Left renal pelvis (tissue), 4 donors: ENCODE data around the gene PROX2. TPM values are rescaled to one million over a fixed set of nuclear protein-coding genes. Genes with fewer than 3 reads are reported as not detected.

Experiments used
- DNase-seq, 4 donors: peaks; one replicate each; pipeline ENCODE4 v3.0.0-alpha.2; 2013; ENCODE audit warnings: low read depth in 4 of 4, low spot score in 3 of 4
- polyA plus RNA-seq, 4 donors: library from polyadenylated mRNA; unstranded; fragments of 120-200 nt; gene quantifications; one replicate each; pipeline ENCODE4 v1.2.1, GENCODE V29; 2013; ENCODE audit not compliant: insufficient read length in 4 of 4

The PROX2 gene
- polyA plus RNA-seq, 4 donors: 0.37 to 3.0 (median 0.83) TPM

- no peak for DNase-seq
These were observed 28.8 kb downstream of the PROX2 start for GRCh38 chr14:74846968-74847665.

- no peak for DNase-seq
These were observed 29.8 kb downstream of the PROX2 start for GRCh38 chr14:74846168-74846567.

DNA sequence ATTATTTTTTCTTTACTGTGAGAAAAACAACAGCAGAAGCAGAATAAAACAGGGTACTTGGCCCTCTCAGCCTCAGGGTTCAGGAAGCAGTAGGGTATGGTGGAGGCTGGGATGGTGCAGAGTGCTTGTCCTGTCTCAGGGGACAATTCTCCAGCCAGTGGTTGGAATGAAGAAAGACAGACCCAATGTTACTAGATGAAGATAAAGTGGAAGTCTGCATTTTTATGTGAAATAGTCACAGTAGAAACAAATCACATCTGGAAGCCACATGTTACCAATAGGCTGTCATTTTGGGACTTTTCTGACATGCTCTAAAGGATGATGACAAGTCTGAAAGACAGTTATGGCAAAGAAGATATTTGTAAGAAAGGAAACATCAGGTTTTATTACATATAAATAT, 32.3 kb downstream of the PROX2 start:
- DNase-seq: no peak

DNA sequence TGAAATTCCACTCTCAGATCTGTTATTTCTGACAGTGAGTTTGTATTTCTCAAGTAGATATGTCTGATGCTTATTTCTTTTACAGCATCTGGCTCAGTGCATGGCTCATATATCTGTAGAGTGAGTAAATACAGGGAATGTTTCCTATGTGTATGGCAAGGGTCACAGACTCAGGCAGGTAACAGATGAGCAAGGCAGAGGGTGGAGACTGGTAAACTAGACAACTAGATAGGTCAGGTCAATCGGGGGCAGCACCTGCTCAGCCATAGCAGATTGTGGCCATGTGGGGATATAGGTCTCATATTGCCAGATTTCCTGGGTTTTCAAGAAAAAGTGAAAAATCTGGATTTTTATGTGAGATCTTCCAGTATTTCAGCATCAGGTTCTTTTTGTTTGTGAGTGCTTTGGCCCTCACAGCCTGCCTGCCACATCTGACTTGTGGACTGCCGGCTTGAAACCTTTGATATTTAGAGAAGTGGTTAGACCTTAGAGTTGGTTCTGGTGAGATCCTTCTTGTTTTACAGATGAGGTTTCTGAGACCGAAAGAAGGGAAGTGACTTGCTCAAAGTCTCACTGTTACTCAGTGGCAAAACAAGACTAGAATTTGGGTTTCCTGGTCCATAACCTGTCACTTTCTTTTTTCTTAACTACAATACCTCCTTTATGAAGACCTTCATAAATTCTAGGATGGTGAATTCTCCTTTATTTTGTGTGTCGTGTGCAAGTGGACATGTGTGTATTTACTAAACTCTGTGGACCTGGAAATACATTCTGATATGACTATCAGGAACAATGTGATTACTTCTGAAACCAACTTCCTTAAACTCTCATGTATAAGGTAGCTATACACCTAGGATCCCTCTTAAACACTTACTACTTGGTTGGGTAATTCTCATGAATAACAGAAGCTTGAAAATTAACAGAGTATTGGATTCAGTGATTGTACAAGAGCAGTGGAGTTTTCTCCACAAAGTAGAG, 34.4 kb downstream of the PROX2 start:
- DNase-seq: no peak

- no peak for DNase-seq
These were observed 35.3 kb downstream of the PROX2 start for GRCh38 chr14:74840603-74841030.

DNA sequence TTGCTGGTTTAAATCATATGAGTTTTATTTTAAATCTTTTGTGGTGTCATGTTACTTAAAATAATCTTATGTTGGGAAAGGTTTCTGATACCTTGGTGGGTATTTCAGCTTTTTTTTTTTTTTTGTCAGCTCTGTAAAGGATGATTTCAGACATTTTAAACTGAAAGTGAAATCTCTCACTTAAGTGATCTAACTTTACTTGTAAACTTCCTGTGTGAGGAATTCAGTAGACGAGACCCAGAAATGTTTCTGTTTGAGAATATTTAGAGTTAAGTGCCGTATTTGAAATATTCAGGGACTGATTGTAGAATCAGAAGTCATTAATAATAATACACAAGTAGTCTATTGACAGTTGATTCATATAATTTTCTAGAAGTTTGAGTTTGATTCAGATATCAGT, 37.8 kb downstream of the PROX2 start:
- no peak for DNase-seq

- no peak for DNase-seq
These were observed 39.5 kb downstream of the PROX2 start for GRCh38 chr14:74836251-74836960.

- no peak for DNase-seq
These were observed 40.2 kb downstream of the PROX2 start for GRCh38 chr14:74835645-74836250.

GRCh38 chr14:74834692-74835392, 41.1 kb downstream of the PROX2 start:
- DNase-seq: no peak

DNA sequence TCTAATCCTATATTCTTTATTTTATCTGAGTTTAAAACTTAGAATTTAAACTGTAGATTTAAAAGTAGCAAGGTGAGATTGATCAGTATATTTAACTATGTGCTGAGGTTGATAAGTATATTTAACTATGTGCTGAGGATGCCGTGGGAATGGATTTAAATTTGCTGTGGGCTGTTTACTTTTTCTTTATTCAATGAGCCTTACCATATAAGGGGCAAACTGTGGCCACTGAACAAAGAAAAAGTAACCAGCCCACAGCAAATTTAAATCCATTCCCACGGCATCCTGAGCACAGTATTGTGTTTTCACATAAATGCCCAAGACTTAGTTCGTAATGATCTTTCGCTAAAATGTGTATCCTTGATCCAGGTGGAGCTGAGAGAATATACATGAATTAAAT, 43.1 kb downstream of the PROX2 start:
- DNase-seq: no peak

DNA sequence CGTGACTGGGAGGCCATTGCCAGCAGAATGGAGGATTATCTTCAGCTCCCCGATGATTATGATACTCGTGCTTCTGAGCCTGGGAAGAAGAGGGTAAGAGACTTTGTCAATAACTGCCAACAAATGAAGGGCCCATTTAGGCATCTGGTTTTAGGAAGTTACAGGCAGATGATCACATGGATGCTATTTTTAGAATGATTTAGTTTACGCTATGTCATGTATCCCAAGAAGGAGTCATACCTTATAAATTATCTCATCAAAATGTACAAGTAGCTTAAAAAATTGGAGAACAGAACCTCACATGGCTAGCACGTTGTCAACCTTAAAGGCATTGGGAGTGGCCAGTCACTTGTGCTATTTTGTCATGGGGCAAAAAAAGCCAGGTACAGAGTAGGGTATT, 46.7 kb downstream of the PROX2 start:
- DNase-seq: no peak

DNA sequence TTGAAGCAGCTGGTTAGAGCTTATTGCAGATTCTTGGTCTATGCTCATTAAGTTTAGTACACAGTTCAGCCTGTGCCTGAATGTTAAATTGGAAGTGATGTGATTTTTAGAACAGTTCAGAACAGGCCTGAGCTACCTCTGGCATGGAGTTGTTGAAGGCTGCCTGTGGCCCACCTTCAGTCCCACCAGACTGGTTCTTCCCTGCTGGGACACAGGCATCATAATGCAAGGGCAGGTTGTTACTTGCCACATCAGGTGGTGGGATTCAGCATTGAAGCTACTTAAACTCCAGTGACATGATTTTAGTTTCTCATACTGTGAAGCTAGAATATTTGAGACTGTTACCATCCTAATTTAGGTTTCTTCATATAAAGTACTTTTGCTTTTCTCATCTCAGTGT, 49.4 kb downstream of the PROX2 start:
- DNase-seq: no peak

Other genes starting within 250 kb of the PROX2 start
- gene AREL1, start 163.1 kb downstream of the PROX2 start, polyA plus RNA-seq: 10 to 100 TPM; 25.6 to 42.9 (median 37.9) TPM
- 10 to 100 TPM; 47.0 to 69.5 (median 62.2) TPM for gene FCF1, start 163.0 kb downstream of the PROX2 start, polyA plus RNA-seq
- 100 to 1,000 TPM in 1 of 4 donors, 10 to 100 TPM in 3; 80.2 to 112 (median 91.5) TPM for gene YLPM1, start 112.8 kb downstream of the PROX2 start, polyA plus RNA-seq
- 100 to 1,000 TPM in 3 of 4 donors, 10 to 100 TPM in 1; 74.3 to 122 (median 113) TPM for gene DLST, start 5.8 kb upstream of the PROX2 start, polyA plus RNA-seq
- 1 to 10 TPM in 2 of 4 donors, under 1 TPM in 2; 0.72 to 1.8 (median 1.2) TPM for gene RPS6KL1, start 47.1 kb upstream of the PROX2 start, polyA plus RNA-seq
- 10 to 100 TPM in 1 of 4 donors, 1 to 10 TPM in 3; 5.7 to 12.5 (median 8.4) TPM for gene PGF, start 79.5 kb upstream of the PROX2 start, polyA plus RNA-seq
- gene EIF2B2, start 126.8 kb upstream of the PROX2 start, polyA plus RNA-seq: 10 to 100 TPM; 48.4 to 67.7 (median 61.4) TPM
- gene MLH3, start 175.3 kb upstream of the PROX2 start, polyA plus RNA-seq: 10 to 100 TPM; 27.8 to 46.1 (median 37.1) TPM
- 10 to 100 TPM; 25.5 to 52.6 (median 33.8) TPM for gene ACYP1, start 187.9 kb upstream of the PROX2 start, polyA plus RNA-seq
- 1 to 10 TPM; 1.7 to 9.5 (median 8.3) TPM for gene ZC2HC1C, start 193.5 kb upstream of the PROX2 start, polyA plus RNA-seq